Parathyroid adenoma (tissue), 2 donors: ENCODE data around the gene KLB.
"Not testable (repeated sequence)": the region's sequence is repeated elsewhere in the genome, so short reads cannot be mapped to it uniquely, and the experiment has no call there.

Experiments used
- H2AFZ ChIP-seq: fragments of 300-600 bp; sonication (generic); one replicate; pipeline ENCODE4 v1.7.0; 2017; ENCODE audit warnings: antibody characterized with exemption, mild to moderate bottlenecking
- H3K27ac ChIP-seq: fragments of 300-600 bp; sonication (generic); one replicate; pipeline ENCODE4 v1.7.0; 2017
- H3K27me3 ChIP-seq: fragments of 300-600 bp; sonication (generic); one replicate; pipeline ENCODE4 v1.7.0; 2017; ENCODE audit warnings: low read length; ENCODE audit not compliant: control insufficient read depth, insufficient read depth
- H3K36me3 ChIP-seq: fragments of 300-600 bp; sonication (generic); one replicate; pipeline ENCODE4 v1.7.0; 2017; ENCODE audit warnings: low read length; ENCODE audit not compliant: control insufficient read depth, insufficient read depth
- H3K4me1 ChIP-seq: fragments of 300-600 bp; sonication (generic); one replicate; pipeline ENCODE4 v1.7.0; 2017; ENCODE audit warnings: control low read depth
- H3K4me2 ChIP-seq: fragments of 300-600 bp; sonication (generic); one replicate; pipeline ENCODE4 v1.7.0; 2017; ENCODE audit warnings: low read length
- H3K4me3 ChIP-seq: fragments of 300-600 bp; sonication (generic); one replicate; pipeline ENCODE4 v1.7.0; 2017; ENCODE audit warnings: low read depth, low read length
- H3K79me2 ChIP-seq: fragments of 300-600 bp; sonication (generic); one replicate; pipeline ENCODE4 v1.7.0; 2017; ENCODE audit warnings: control low read depth
- H3K9ac ChIP-seq: fragments of 300-600 bp; sonication (generic); one replicate; pipeline ENCODE4 v1.7.0; 2017; ENCODE audit warnings: mild to moderate bottlenecking
- H3K9me3 ChIP-seq: fragments of 300-600 bp; sonication (generic); one replicate; pipeline ENCODE4 v1.7.0; 2017; ENCODE audit warnings: low read length; ENCODE audit not compliant: control insufficient read depth
- CTCF ChIP-seq: fragments of 300-600 bp; sonication (generic); IDR thresholded peaks from one replicate; pipeline ENCODE4 v1.7.0; 2017; ENCODE audit warnings: antibody characterized with exemption, mild to moderate bottlenecking
- donor health status: primary hyperparathyroidism.

KLB gene

DNA sequence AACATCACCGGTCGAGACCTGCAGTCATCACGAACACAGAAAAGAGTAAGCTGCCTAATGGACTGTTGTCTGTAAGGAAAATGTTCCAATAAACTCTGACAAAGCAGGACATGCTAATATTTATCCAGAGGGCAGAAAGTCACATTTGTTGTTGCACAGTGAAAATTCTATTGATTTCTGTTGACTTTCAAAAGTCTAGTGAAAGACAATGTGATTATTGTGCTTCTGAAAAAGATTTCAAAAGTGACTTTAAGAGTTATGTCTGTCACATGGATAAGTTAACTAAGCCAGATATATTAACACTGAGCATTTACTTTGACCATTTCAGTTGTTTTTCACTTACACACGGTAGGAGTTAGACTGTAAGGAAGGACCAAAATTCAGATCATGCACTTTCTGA is 31.3 kb upstream of the KLB start:
- Histone ChIP-seq H3K4me3 (no peak overlapping the region), H3K27me3 (no peaks in the 10 kb centered on the region), H3K79me2 (no peaks in the 10 kb centered on the region), H3K27ac (no peak overlapping the region), H3K36me3 (no peaks in the 10 kb centered on the region), H3K9ac (no peak overlapping the region), H3K4me2 (no peak overlapping the region), H2AFZ (no peak overlapping the region), H3K4me1 (no peaks in the 10 kb centered on the region), H3K9me3 (no peaks in the 10 kb centered on the region)
- TF ChIP-seq CTCF = no peak

- H3K9me3 ChIP-seq = no peaks in the 10 kb centered on the region
- no peaks in the 10 kb centered on the region for H3K79me2 ChIP-seq
- no peaks in the 10 kb centered on the region for H3K36me3 ChIP-seq
- TF ChIP-seq CTCF = no peak
- no peak overlapping the region for H3K4me2 ChIP-seq
- H3K4me3 ChIP-seq = no peak overlapping the region
- H3K27me3 ChIP-seq = no peaks in the 10 kb centered on the region
- H2AFZ ChIP-seq = no peak overlapping the region
- no peak overlapping the region for H3K9ac ChIP-seq
- no peak overlapping the region for H3K27ac ChIP-seq
- no peaks in the 10 kb centered on the region for H3K4me1 ChIP-seq
These were observed 23.0 kb upstream of the KLB start for GRCh38 chr4:39383690-39384089.

- H3K9ac ChIP-seq = no peak overlapping the region
- no peak overlapping the region for H3K4me2 ChIP-seq
- no peak overlapping the region for H3K4me3 ChIP-seq
- H3K27me3 ChIP-seq = no peaks in the 10 kb centered on the region
- no peaks in the 10 kb centered on the region for H3K4me1 ChIP-seq
- H3K79me2 ChIP-seq = no peaks in the 10 kb centered on the region
- TF ChIP-seq CTCF = no peak
- H3K9me3 ChIP-seq = no peaks in the 10 kb centered on the region
- no peak overlapping the region for H3K27ac ChIP-seq
- H2AFZ ChIP-seq = no peak overlapping the region
- no peaks in the 10 kb centered on the region for H3K36me3 ChIP-seq
These were observed 22.2 kb upstream of the KLB start for GRCh38 chr4:39384563-39384962.

DNA sequence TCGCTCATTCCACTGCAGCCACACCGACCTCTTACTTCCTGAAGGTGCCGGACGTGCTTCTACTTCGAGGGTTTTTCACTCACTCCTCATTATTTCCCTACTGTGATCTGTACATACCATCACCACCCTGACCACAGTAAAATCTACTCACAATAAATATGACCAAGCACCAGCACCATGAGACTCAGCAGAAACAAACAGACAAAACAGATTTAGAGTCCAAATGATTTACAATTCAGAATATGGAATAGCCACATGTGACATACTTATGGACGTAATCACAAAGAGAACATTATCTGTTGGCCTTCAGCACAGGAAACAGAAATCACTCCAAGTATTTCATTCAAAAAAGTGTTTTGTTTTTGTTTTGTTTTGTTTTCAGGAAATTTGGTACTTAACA is 16.1 kb upstream of the KLB start:
- H3K79me2 ChIP-seq = no peaks in the 10 kb centered on the region
- no peaks in the 10 kb centered on the region for H3K9me3 ChIP-seq
- H3K4me2 ChIP-seq = no peak overlapping the region
- no peak for TF ChIP-seq CTCF
- no peaks in the 10 kb centered on the region for H3K27me3 ChIP-seq
- H3K36me3 ChIP-seq = no peaks in the 10 kb centered on the region
- no peak overlapping the region for H3K27ac ChIP-seq
- no peak overlapping the region for H2AFZ ChIP-seq
- H3K4me1 ChIP-seq = no peaks in the 10 kb centered on the region
- no peak overlapping the region for H3K4me3 ChIP-seq
- no peak overlapping the region for H3K9ac ChIP-seq

DNA sequence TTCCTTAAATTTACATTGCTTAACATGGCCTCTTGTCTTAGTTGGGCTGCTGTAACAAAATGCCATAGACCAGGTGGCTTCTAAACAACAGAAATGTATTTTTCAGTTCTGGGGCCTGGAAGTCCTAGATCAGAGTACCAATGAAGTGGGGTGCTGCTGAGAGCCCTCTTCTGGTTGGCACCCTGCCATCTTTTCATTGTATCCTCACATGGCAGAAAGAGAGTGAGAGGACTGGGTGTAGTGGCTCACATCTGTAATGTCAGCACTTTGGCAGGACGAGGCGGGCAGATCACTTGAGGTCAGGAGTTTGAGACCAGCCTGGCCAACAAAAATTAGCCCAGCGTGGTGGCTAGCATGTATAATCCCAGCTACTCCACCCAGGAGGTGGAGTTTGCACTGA is 12.0 kb upstream of the KLB start:
- Histone ChIP-seq H3K27me3 (no peaks in the 10 kb centered on the region), H3K4me1 (no peaks in the 10 kb centered on the region), H3K4me2 (no peak overlapping the region), H3K4me3 (no peak overlapping the region), H3K9ac (no peak overlapping the region), H3K79me2 (no peaks in the 10 kb centered on the region), H3K27ac (no peak overlapping the region), H3K9me3 (no peaks in the 10 kb centered on the region), H2AFZ (no peak overlapping the region), H3K36me3 (no peaks in the 10 kb centered on the region)
- TF ChIP-seq CTCF = no peak

GRCh38 chr4:39401640-39402039 is 5.1 kb upstream of the KLB start:
- not testable (repeated sequence) for H3K9me3 ChIP-seq, H2AFZ ChIP-seq, H3K4me1 ChIP-seq, H3K9ac ChIP-seq, H3K4me3 ChIP-seq, H3K27ac ChIP-seq, H3K36me3 ChIP-seq, H3K79me2 ChIP-seq, H3K4me2 ChIP-seq, H3K27me3 ChIP-seq
